NCI-H2081 (cell line): ENCODE results near the gene RBFOX2.
A peak's percentile ranks its signal among the peaks of the same experiment; 100 is the strongest.
"Not testable (repeated sequence)": the region's sequence is repeated elsewhere in the genome, so short reads cannot be mapped to it uniquely, and the experiment has no call there.

Experiments
- DNase-seq, 2 experiments: peaks; one replicate each; lab custom pipeline; 2025; lab: John Stamatoyannopoulos, UW

Gene RBFOX2

GRCh38 chr22:36042240-36042639 is 13.6 kb upstream of the RBFOX2 start:
- DNase-seq, result no peak

GRCh38 chr22:36039125-36039524 is 10.5 kb upstream of the RBFOX2 start:
- no peak for DNase-seq

GRCh38 chr22:36037102-36037758 is 8.6 kb upstream of the RBFOX2 start:
- DNase-seq, result no peak

- peak; percentile 45 to 81 for DNase-seq
Measured at GRCh38 chr22:36036167-36036624, 7.6 kb upstream of the RBFOX2 start.

GRCh38 chr22:36032611-36033010 is 4.0 kb upstream of the RBFOX2 start:
- DNase-seq, result no peak

GRCh38 chr22:36029406-36029755 is 757 bp upstream of the RBFOX2 start:
- no peak for DNase-seq

- DNase-seq, result peak; percentile 4 to 45
Measured at GRCh38 chr22:36027935-36028645, 534 bp downstream of the RBFOX2 start.

GRCh38 chr22:36027579-36027934 is 1.1 kb downstream of the RBFOX2 start:
- no peak for DNase-seq

- peak; percentile 7 to 15 for DNase-seq
Measured at GRCh38 chr22:36026741-36027140, 1.9 kb downstream of the RBFOX2 start.

GRCh38 chr22:36022697-36023096 is 5.9 kb downstream of the RBFOX2 start:
- DNase-seq, result no peak

- no peak for DNase-seq
Measured at GRCh38 chr22:36022162-36022561, 6.5 kb downstream of the RBFOX2 start.

- no peak for DNase-seq
Measured at GRCh38 chr22:36021606-36022153, 6.9 kb downstream of the RBFOX2 start.

GRCh38 chr22:36020865-36021264 is 7.8 kb downstream of the RBFOX2 start:
- not testable (repeated sequence) for DNase-seq

- peak; percentile 13 to 71 for DNase-seq
Measured at GRCh38 chr22:36017651-36018091, 11.0 kb downstream of the RBFOX2 start.

GRCh38 chr22:36016684-36017083 is 11.9 kb downstream of the RBFOX2 start:
- DNase-seq, result no peak

GRCh38 chr22:36015811-36016529 is 12.7 kb downstream of the RBFOX2 start:
- no peak for DNase-seq

- no peak for DNase-seq
Measured at GRCh38 chr22:36015155-36015810, 13.3 kb downstream of the RBFOX2 start.

- no peak for DNase-seq
Measured at GRCh38 chr22:36014546-36015074, 14.0 kb downstream of the RBFOX2 start.

- DNase-seq, result no peak
Measured at GRCh38 chr22:36012332-36012731, 16.3 kb downstream of the RBFOX2 start.

- DNase-seq, result no peak
Measured at GRCh38 chr22:36010882-36011281, 17.7 kb downstream of the RBFOX2 start.

GRCh38 chr22:36010090-36010489 is 18.5 kb downstream of the RBFOX2 start:
- peak in 1 of 2 experiments; percentile 41 for DNase-seq

- DNase-seq, result no peak
Measured at GRCh38 chr22:36009085-36009484, 19.5 kb downstream of the RBFOX2 start.
